Fibroblast of the aortic adventitia (primary cell): Measurements from ENCODE around the gene NPR2. TPM values are rescaled to one million over a fixed set of nuclear protein-coding genes. Genes with fewer than 3 reads are reported as not detected.

ENCODE experiments used
- DNase-seq: peaks from one replicate; pipeline ENCODE4 v3.0.0-alpha.2; 2010; ENCODE audit warnings: low read depth
- H3K4me3 ChIP-seq: 2 replicates; pipeline ENCODE4 v1.5.1; 2011; ENCODE audit warnings: low read depth, mild to moderate bottlenecking, control low read depth, low read length, moderate library complexity
- total RNA-seq: library from RNA; depleted of rRNA; stranded (reverse); fragments of >200 nt; gene quantifications from 2 replicates; pipeline ENCODE4 v1.2.3, GENCODE V29; 2012; ENCODE audit warnings: low replicate concordance
- TF ChIP-seq, protein P1 (sequence below): IDR thresholded peaks from 2 replicates; pipeline ENCODE4 v1.5.1; 2011; ENCODE audit warnings: mild to moderate bottlenecking, low read length, control low read depth, inconsistent platforms; ENCODE audit not compliant: insufficient read depth

The NPR2 gene
- total RNA-seq, 1 donor = 17.1 TPM

DNA sequence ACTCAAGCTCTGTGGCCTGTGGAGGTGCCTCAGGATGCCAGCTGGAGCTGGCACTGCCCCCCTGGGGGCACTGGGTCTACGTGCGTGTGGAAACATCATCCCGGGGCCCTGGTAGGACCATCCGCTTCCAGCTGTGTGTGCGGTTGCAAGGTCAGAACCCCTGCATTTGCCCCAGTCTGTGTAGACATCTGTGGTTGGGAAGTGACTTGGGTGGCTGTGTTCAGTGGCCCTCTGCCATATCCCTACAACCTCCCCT, 50.2 kb downstream of the NPR2 start:
- no peak overlapping the region for H3K4me3 ChIP-seq
- TF ChIP-seq, protein P1, sequence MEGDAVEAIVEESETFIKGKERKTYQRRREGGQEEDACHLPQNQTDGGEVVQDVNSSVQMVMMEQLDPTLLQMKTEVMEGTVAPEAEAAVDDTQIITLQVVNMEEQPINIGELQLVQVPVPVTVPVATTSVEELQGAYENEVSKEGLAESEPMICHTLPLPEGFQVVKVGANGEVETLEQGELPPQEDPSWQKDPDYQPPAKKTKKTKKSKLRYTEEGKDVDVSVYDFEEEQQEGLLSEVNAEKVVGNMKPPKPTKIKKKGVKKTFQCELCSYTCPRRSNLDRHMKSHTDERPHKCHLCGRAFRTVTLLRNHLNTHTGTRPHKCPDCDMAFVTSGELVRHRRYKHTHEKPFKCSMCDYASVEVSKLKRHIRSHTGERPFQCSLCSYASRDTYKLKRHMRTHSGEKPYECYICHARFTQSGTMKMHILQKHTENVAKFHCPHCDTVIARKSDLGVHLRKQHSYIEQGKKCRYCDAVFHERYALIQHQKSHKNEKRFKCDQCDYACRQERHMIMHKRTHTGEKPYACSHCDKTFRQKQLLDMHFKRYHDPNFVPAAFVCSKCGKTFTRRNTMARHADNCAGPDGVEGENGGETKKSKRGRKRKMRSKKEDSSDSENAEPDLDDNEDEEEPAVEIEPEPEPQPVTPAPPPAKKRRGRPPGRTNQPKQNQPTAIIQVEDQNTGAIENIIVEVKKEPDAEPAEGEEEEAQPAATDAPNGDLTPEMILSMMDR = no peak
- no peak for DNase-seq

DNA sequence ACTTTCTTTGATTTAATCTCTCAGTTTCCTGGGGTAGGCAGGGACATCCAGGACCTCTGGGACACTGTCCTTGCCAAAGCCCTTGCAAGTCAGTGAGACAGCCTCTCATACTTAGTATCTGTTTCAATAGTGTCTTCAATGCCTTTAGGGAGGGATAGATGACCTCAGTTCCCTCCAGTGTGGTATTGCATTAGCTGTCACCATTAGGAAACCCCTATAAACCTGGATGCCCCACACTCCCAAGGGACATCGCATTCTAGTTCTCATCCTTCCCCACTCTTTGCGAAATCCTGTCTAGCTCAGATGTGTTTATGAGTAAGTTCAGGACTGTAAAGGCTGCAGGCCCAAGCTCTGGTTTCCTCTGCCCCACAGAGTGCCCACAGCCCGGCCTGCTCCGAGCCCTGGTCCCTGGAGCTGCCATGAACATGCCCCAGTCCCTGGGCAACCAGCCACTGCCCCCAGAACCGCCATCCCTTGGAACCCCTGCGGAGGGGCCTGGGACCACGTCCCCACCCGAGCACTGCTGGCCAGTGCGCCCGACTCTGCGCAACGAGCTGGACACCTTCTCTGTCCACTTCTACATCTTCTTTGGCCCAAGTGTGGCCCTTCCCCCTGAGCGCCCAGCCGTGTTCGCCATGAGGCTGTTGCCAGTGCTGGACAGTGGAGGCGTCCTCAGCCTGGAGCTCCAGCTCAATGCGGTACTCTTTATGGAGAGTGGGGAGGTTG, 50.8 kb downstream of the NPR2 start:
- TF ChIP-seq, protein P1 = no peak
- DNase-seq = no peak
- H3K4me3 ChIP-seq = no peak overlapping the region

DNA sequence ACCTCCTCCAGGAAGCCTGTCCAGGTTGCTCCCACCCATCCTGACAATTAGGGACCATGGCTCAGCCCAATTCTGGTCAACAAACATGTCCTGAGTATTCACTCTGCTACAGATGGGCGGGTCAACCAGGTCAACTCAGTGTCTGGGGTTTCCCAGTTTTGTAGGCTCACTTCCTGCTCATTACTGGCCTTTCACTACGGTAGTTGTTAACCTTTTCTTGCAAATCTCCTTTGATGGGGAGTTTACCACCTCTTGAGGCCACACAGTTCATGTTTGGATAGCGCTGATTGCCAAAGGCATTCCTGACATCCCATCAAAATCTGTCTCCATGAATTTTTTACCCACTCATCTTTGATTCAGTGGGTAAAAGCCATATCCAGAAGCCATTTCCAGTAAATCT, 51.4 kb downstream of the NPR2 start:
- H3K4me3 ChIP-seq = no peak overlapping the region
- no peak for DNase-seq
- TF ChIP-seq, protein P1 = no peak

DNA sequence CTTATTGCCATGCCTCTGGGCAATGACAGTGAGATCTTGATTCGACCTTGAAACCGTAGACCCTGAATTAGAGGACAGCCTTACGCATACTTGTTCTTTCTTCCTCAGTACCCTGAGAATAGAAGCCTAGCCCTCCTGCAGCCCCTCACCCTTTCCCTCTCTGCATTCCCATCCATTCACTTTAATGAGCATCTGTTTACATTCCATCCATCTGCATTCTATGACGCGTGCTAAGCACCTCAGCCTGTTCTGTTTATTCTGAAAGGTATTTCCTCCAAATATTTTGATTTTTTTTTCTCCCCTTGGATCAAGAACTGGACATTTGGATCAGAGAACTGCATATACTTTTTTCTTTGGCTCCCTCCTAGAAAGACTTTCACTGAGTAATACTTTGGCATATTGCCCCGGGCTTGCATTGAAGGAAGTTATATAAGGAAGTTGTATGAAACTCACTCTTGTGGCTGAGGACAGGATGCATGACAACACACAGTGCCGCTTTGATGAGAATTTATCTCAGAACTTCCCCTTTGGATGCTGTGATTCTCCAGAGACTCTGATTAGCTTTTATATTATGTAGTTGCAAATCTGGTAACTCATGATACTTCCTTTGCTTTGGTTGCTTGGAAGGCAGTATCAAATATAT, 53.4 kb downstream of the NPR2 start:
- DNase-seq = peak; percentile 98
- TF ChIP-seq, protein P1 = no peak
- H3K4me3 ChIP-seq = no peak overlapping the region

DNA sequence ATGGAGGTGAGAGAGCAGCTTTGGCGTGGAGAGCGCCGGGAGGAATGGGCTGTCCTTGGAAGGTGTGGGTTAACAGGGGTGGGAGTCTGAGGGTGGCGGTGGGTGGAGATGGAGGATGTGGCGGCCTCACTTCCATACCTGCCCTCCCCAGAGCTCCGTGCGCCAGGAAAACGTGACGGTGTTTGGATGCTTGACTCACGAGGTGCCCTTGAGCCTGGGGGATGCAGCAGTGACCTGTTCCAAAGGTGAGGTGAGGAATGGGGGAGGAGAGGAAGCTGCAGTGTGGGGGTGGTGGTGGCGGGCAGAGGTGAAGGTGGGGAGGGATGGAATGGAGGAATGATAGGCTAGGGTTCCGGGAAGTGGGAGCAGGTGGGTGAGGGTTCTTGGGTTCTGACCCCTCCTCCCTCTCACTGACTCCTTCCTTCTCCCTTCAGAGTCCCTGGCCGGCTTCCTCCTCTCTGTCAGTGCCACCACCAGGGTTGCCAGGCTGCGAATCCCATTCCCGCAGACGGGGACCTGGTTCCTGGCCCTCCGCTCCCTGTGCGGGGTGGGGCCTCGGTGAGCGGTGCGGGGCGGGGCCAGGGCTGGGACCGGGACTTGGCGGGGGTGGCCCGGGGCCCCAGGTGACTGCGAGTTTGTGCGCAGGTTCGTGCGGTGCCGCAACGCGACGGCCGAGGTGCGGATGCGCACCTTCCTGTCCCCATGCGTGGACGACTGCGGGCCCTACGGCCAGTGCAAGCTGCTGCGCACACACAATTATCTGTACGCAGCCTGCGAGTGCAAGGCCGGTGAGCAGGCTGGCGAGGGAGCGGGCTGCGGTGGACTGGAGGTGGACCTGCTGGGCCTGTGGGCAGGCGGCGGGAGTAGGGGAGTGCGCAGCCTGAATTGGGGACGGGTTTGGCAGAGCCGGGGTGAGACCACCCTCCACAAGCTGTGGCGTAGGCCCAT, 54.7 kb downstream of the NPR2 start:
- H3K4me3 ChIP-seq = no peak overlapping the region
- TF ChIP-seq, protein P1 = no peak

DNA sequence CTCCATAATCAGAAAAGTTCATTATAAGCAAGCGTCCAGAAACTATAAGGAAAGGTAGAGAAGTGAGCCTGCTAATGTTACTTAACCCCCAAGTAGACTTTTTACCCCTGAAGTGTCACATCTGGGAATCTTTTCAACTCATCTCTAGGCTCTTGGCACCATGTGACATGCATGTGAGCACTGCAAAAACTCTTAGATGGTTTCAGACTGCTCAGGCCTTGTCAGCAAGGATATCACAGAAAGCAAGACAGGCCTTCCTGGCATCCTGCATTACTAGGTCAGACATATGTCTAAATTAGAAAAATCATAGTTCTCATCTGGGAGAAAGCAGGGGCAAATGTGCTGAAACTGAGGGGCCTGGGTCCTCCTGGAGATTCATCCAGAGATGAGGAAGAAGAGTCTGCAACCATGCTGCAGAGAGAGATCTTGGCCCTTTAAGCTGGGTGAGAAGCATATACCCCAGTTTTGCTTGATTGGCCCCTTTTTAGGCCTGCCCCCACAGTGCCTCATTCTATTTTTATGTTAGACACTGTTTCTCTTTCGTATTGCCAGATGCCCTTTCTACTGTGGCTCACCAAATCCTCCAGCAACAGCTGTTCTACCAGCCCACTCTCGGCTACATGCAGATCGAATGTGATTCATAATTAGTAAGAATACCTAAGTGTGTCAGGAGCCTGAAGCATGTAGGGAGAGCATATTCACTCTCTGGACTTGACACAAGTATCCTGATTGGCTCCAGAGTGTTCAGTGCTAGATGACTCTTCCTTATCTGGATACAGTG, 56.6 kb downstream of the NPR2 start:
- TF ChIP-seq, protein P1 = no peak
- no peak overlapping the region for H3K4me3 ChIP-seq
- DNase-seq = peak; percentile 78

More for the DNA sequence above, 54.7 kb downstream of the NPR2 start:
- DNase-seq = no peak
